ENCODE results near the gene AUH.

Gene AUH

DNA sequence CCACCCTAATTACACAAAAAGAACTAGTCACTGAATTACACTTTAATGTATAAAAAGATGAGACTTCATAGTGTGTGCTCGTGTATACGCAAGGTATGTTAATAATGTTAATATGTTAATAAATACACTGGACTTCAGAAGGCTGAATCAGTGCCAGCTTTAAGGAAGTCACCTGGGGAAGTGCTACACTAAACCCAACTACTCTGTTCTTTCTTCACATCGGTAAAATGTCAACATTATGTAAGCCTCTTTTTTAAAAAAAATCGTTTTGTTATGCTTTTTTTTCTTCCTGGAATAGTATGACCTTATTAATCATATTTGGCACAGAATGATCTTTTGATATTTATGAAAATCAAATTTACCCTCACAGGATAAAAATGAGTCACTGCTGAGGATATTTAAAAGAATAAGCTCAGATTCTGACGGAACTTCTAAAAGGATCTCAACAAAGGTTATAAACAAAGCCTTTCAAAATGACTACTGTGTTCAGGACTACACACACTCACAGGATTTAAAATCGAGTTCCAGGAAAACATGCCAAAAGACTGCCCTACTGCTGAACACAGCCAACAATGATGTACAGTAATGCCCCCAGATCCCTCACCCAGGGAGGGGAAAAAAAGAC lies 75.9 kb downstream of the AUH start:
- DNase-seq = no peak

- DNase-seq = no peak
Observed at GRCh38 chr9:91282292-91282691, 79.4 kb downstream of the AUH start.

DNA sequence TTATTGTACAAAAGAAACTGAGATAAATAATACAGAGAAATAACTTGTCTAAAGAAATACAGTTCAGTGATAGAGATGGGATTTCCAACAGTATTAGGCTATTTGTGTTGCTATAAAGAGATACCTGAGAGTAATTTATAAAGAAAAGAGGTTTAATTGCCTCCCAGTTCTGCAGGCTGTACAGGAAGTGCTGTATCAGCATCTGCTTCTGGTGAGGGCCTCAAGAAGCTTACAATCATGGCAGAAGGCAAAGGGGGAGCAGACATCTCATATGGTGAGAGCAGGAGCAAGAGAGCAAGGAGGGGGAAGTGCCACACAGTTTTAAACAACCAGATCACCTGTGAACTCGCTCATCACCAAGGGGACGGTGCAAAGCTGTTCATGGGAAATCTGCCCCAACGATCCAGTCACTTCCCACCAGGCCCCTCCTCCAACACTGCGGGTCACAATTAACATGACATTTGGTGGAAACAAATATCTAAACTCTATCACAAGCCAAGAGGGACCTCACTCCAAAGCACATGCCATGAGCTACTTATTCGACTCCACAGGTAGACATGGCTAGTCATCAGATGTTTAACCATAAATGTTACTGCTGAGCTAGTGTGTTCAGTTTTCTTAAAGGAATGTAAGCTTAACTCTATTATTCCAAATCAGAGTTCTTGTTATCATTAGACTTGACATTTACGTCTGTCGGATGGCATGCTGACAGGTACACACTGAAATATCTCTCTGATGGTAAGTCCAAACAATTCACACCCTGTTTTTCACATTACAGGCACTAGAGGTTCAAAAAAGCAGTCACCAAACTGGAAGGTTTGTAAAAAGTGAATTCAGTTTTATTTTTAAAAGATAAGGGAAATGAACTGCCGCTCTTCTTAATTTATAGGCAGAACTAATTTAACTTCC lies 82.2 kb downstream of the AUH start:
- no peak for DNase-seq

- DNase-seq = no peak
Observed at GRCh38 chr9:91276513-91276912, 85.2 kb downstream of the AUH start.

DNA sequence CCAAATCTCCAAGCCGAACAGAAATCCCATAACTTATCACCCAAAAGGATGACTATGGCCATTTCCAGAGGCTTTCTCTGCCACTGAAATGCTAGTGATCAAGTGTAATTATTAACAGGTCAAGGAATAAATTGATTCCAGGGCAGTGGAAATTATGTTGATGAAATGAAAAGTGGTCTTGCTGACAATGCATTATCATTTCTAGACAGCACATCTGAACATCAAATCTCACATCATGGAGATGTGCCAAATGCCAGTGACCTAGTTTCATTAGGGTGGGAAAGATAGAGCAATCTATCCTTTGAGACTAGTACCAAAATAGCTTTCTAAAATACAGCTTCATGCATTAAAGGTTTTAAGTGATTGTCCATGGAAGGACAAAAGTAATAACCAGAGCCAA lies 86.1 kb downstream of the AUH start:
- no peak for DNase-seq

GRCh38 chr9:91274949-91275492 lies 86.7 kb downstream of the AUH start:
- no peak for DNase-seq

- DNase-seq = peak in 1 of 2 donors; percentile 1
Observed at GRCh38 chr9:91273853-91274552, 87.7 kb downstream of the AUH start.

GRCh38 chr9:91271156-91271555 lies 90.6 kb downstream of the AUH start:
- no peak for DNase-seq

DNA sequence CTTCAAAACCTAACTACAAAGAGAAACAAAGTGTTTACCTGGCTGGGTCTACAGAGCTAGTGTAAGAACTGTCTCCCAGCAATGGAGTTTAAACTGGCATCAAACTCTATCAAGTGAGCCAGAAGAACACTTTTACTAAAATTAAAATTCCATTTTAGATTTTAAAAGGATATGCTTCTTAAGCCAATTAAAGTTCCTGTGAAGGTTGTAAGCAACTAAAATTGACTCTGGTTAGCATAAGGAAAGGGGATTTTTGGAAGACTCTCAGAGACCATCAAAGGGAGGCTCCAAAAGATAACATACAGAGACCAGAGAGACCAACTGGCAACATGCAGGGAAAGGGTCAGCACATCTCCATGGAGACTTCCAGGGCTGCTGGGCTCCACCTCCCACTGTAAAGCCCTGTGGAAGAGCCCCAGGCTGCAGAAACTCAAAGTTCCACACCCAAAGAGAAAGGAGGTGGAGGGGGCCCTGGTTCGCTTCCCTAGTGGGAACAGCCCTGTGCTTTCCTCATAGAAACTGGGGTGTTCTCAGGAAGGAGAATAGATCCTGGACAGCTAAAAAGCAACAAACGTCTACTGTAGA lies 91.7 kb downstream of the AUH start:
- DNase-seq = no peak

DNA sequence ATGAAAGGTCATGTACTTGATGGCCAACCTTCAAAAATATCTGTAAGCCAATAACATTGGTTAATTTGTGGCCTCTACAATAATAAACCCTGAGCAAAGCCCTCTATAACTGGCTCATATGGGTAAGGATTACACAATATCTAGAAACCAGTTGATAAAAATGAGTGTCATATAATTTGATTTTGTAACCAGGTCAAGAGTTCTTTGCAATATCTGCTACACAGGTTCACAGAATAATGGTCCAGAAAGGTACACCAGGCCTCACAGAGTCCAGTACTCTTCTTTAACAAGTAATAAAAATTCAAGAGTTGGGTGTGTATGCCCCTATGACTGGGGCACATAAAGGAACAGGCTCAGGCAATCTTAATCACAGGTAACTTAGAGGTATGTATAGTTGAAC lies 95.3 kb downstream of the AUH start:
- no peak for DNase-seq

DNA sequence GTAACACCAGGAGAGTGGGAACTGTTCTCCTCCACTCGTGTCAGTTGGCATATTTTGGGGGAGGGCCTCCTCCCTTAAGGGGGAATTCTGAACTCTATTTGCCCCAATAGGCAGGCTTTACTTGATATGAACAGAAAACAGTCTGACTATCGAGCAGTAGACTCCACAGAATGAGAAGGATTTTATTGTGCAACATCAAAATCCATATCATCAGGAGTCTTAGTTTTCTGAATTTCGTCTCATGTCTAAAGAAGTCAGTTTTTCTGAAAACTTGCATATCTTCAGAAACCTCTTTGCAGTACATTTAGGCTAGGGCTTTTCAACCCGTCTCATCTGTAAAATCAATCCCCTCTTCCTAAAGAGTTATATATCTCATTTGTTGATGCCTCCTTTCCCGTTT lies 96.2 kb downstream of the AUH start:
- no peak for DNase-seq

DNA sequence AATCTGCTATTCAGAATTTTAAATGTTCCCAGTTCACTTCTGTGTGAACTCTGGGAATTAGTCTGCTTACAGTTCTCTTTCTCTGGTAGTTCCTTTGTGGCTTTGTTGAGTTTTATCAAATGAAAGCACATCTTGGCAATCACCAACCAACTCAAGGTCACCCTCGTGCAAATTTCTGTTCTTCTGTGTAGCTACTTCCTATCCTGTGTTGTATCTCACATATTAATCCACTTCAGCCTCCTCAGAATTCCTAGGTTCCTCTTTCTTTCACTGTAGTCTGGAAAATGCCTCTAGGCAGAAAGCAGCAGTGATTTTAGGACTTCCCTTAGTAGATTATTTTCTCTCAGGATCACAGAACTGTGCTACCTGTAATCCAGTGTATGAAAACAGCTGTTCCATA lies 100.3 kb downstream of the AUH start:
- DNase-seq = no peak

GRCh38 chr9:91259162-91259561 lies 102.6 kb downstream of the AUH start:
- DNase-seq = no peak

DNA sequence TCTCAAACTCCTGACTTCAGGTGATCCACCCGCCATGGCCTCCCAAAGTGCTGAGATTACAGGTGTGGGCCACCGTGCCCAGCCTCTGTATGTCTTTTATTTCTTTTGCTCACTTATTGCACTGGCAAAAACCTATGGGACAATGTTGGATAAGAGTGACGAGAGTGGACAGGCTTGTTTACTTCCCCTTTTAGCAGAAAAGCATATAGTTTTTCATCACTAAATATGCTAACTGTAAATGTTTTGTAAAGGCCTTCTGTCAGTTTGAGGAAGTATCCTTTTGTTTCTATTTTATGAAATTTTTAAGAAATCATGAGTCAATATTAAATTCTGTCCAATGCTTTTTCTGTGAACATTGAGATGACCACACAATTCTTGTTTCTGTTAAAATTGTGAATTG lies 103.3 kb downstream of the AUH start:
- DNase-seq = peak in 1 of 2 donors; percentile 4

DNA sequence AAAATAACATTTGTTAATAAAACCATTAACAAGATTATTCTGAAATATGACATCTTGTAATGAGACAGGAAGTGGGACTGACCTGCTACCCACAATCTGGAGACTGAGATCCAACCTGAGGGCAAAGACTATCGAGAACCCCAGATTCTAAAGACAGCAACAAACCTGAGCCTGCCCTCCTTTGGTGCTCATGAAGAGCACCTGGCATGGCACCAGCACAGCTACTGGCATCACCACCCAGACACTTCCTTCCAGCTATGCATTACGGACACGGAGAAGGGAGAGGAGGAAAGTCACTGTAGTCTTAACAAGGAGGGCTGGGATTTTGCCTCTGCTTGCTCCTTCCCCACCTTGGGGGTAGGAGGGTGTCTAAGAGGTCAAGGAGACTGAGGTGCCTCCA lies 105.5 kb downstream of the AUH start:
- no peak for DNase-seq

- DNase-seq = no peak
Observed at GRCh38 chr9:91255327-91255726, 106.4 kb downstream of the AUH start.

DNA sequence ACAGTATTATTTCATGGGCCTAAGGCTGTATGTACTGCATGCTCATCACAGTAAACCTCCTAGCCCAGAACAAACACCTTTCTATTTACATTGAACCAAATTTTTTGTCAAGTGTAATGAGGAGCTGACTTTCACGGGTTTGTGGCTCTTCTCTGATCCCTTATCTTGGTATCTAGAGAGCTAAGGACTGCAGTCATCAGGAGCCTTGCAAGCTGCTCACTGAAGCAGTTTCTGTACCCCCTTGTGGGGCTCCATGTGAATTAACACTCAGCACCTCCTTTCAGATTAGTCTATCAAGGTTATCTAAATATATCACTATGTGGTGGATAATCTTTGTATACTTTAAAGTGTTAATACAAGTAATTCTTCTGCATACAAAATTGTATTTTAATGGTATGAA lies 108.2 kb downstream of the AUH start:
- DNase-seq = peak; percentile 29 to 50

DNA sequence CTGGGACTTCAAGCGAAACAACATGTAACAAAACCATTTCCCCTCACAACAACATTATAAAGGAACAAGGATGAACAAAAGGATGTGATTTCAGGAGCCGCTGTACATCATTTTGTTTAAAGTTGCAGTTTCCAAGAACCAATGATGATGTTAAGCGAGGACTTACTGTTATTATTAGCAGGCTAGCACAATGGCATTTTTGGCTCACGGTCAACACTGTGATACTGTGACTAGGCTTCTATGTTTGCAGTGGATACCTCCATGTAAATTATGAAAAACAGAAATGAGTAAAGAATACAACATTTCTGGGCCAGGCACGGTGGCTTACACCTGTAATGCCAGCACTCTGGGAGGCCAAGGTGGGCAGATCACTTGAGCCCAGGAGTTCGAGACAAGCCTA lies 113.0 kb downstream of the AUH start:
- DNase-seq = no peak

- DNase-seq = no peak
Observed at GRCh38 chr9:91247278-91247677, 114.4 kb downstream of the AUH start.

DNA sequence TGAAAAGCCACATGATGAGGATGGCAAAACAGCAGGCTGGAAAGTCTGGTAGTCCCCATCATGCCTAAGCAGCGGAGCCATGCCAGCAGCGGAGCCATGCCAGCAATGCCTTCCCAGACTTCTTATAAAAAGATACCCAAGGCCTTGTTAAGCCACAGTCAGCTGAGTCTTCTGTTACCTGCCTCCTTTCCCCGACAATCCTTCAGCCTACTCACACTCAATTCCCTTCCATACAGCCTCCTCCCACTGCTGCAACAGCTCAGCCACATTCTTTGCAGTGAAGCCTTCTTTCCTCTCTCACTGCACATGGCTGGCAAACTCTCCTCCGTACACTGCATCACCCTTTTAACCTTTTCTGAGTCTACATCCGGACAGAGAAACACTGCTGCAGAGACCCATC lies 114.9 kb downstream of the AUH start:
- DNase-seq = no peak

GRCh38 chr9:91245431-91246313 lies 116.0 kb downstream of the AUH start:
- DNase-seq = peak in 1 of 2 donors; percentile 7

GRCh38 chr9:91243029-91243428 lies 118.7 kb downstream of the AUH start:
- no peak for DNase-seq

Measured in CD4-positive, alpha-beta T cell treated with Interferon alpha-2 for 1 hour (primary cell).